Ascending aorta (tissue), 2 donors: ENCODE data around the gene GPC6. TPM values are rescaled to one million over a fixed set of nuclear protein-coding genes. Genes with fewer than 3 reads are reported as not detected.

Experiments used
- DNase-seq, 2 donors: peaks; one replicate each; pipeline ENCODE4 v3.0.0-alpha.2; 2019; ENCODE audit warnings: low spot score in 2 of 2
- H3K27ac ChIP-seq, 2 donors: fragments of 200-600 bp; sonication (generic); one replicate each; pipeline ENCODE4 v1.5.1; 2016 to 2017; ENCODE audit warnings: mild to moderate bottlenecking in 1 of 2
- H3K27me3 ChIP-seq: fragments of 200-600 bp; sonication (generic); one replicate; pipeline ENCODE4 v1.5.1; 2017
- H3K36me3 ChIP-seq, 2 donors: fragments of 200-600 bp; sonication (generic); one replicate each; pipeline ENCODE4 v1.5.1; 2016
- H3K4me1 ChIP-seq, 2 donors: fragments of 200-600 bp; sonication (generic); one replicate each; pipeline ENCODE4 v1.5.1; 2016 to 2017; ENCODE audit warnings: mild to moderate bottlenecking in 1 of 2
- H3K4me3 ChIP-seq, 2 donors: fragments of 200-600 bp; sonication (generic); one replicate each; pipeline ENCODE4 v1.5.1; 2016 to 2017; ENCODE audit warnings: mild to moderate bottlenecking in 1 of 2
- H3K9me3 ChIP-seq, 2 donors: fragments of 200-600 bp; sonication (generic); one replicate each; pipeline ENCODE4 v1.5.1; 2016
- intact Hi-C: fragments of 100-400 bp; cut with DNase I; formaldehyde crosslinking; loops from one replicate; pipeline ENCODE4 v1.15.1; 2023
- total RNA-seq: library from RNA; depleted of rRNA; stranded (reverse); fragments of >200 nt; gene quantifications from one replicate; pipeline ENCODE4 v1.1.0, GENCODE V29; 2016
- TF ChIP-seq, protein P1 (sequence below), 3 experiments: fragments of 200-600 bp in 2 of 3; fragments of 450-650 bp in 1 of 3; sonication (generic) in 2 of 3; IDR thresholded peaks; one replicate each; pipeline ENCODE4 v1.5.1; 2016 to 2019; ENCODE audit warnings: antibody characterized with exemption in 3 of 3, mild to moderate bottlenecking in 1 of 3, moderate library complexity in 1 of 3

GPC6 gene
- total RNA-seq, 1 donor from 2014 or later = 23.2 TPM

DNA sequence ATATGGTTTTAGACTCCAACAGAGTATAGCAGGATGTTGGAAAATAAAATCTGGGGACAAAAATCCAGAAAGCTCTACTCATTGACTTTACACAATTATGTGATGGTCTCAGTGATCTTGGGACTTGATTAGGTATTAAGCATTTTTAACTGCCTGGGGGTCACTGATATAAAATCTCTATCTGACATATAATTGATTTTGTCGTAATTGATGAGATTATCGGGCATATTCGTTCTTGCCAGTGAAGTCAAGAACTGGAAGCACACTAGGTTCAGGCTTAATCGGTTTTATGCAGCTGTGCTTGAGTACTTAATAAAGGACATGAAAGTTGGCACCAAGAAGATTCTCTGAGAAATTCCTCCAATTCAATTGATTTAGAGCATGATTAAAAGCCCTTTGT, 862.1 kb downstream of the GPC6 start:
- intact Hi-C loops = no loop called here
- TF ChIP-seq, protein P1, sequence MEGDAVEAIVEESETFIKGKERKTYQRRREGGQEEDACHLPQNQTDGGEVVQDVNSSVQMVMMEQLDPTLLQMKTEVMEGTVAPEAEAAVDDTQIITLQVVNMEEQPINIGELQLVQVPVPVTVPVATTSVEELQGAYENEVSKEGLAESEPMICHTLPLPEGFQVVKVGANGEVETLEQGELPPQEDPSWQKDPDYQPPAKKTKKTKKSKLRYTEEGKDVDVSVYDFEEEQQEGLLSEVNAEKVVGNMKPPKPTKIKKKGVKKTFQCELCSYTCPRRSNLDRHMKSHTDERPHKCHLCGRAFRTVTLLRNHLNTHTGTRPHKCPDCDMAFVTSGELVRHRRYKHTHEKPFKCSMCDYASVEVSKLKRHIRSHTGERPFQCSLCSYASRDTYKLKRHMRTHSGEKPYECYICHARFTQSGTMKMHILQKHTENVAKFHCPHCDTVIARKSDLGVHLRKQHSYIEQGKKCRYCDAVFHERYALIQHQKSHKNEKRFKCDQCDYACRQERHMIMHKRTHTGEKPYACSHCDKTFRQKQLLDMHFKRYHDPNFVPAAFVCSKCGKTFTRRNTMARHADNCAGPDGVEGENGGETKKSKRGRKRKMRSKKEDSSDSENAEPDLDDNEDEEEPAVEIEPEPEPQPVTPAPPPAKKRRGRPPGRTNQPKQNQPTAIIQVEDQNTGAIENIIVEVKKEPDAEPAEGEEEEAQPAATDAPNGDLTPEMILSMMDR (IDR thresholded peaks at IDR 0.05) = no peak

DNA sequence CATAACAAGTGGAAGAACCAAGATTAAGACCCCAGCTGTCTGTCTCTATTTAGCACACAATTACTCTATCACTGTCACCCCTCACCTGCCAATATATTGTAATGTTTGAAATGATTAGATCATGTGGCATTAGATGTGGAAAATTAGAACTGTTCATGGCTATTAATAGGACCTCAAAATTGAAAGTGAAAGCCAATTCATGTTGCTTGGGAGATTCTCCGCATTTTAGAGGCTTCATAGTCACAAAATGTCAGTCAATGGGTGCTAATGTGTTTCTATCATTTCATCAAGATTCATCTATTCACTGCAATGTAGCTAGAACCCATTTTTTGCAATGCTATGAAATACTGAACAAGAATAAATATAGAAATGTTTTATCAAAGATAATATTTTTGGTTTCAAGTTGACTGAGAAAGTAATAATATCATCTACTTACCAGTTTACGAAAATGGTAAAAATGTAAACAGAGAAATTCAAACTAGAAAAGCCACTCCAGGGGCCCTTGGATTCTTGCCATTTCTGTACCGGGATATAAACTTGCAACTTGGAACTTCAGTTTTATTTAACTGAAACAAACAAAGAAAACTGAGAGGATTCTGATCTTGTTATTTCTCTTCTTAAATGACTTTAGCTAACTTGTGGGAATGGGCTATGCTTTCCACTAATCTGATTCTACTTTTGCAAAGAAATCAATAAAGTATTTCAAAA, 864.3 kb downstream of the GPC6 start:
- Histone ChIP-seq H3K27me3 (no peaks in the 10 kb centered on the region), H3K27ac (no peak overlapping the region), H3K4me3 (no peak overlapping the region), H3K9me3 (peaks cover 0 to 9% of the 10 kb centered on the region in 2 donors), H3K4me1 (no peaks in the 10 kb centered on the region), H3K36me3 (no peaks in the 10 kb centered on the region)
- TF ChIP-seq, protein P1 (IDR thresholded peaks at IDR 0.05) = no peak
- DNase-seq = no peak
- intact Hi-C loops = no loop called here

More for the DNA sequence above, 862.1 kb downstream of the GPC6 start:
- no peaks in the 10 kb centered on the region for H3K4me1 ChIP-seq
- H3K27ac ChIP-seq = no peak overlapping the region
- H3K4me3 ChIP-seq = no peak overlapping the region
- peaks cover 0 to 9% of the 10 kb centered on the region in 2 donors for H3K9me3 ChIP-seq
- no peaks in the 10 kb centered on the region for H3K27me3 ChIP-seq
- H3K36me3 ChIP-seq = no peaks in the 10 kb centered on the region
- DNase-seq = no peak

DNA sequence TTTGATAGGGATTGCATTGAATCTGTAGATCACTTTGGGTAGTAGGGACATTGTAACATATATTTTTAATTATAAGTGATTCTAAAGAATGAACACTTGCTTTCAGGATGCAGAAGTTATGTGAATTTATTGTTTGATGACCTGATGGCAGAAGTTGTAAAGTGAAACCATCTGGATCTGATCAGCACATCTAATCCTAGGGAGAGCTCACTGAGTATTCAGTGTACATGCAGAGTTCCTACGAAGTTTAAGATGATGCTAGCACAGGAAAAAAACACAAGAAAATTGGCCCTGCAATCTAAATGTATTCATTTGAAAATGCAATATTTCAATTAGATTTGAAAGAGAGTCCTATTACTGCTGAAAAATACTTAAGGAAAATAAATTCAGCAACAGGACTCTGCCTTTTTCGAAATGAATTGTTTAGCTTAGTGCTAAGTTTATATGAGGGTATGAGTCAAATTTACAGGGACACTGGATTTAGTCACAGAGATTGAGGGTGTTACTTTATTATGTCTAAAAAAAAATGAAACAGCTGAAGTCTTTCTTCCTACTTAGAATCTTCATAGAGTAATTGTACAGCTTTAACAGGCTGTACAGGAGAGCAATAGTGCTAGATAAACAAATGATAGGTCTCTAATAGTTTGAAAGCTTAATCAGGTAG, 867.2 kb downstream of the GPC6 start:
- Histone ChIP-seq H3K27me3 (no peaks in the 10 kb centered on the region), H3K4me1 (no peaks in the 10 kb centered on the region), H3K36me3 (no peaks in the 10 kb centered on the region), H3K27ac (no peak overlapping the region), H3K9me3 (peaks cover 0 to 9% of the 10 kb centered on the region in 2 donors), H3K4me3 (no peak overlapping the region)
- no peak for DNase-seq
- intact Hi-C loops = no loop called here
- TF ChIP-seq, protein P1 (IDR thresholded peaks at IDR 0.05) = no peak

DNA sequence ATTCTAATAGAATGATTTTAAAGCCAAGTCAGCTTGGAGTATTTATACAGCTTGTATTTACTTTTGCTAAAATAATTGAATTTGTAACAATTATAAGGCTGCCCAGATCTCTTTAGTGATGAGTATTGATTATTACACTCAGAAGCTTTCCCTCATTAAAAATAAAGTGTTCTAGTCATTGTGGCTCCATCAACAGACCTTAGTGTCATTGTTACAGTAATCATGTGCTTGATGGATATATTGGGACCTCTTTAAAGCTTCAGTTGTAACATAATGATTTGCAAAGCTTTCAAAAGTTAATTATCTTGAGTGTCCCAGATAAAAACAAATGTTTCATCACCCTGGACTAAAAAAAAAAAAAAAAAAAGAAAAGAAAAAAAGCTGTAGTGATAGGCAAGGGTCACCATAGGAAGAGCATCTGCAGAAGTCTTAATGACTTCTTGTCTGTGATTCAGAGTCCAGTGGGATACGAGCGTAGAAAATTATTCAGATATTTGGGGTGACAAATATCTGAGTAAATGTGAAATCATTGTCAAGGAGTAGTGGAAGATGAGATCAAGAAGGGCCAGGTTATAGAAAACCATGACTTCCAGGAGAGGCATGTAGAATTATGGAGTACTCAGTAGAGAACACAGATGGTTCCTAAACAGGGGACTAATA, 883.2 kb downstream of the GPC6 start:
- no peak for DNase-seq
- no peaks in the 10 kb centered on the region for H3K9me3 ChIP-seq
- intact Hi-C loops = no loop called here
- no peak overlapping the region for H3K4me3 ChIP-seq
- no peak overlapping the region for H3K27ac ChIP-seq
- TF ChIP-seq, protein P1 (IDR thresholded peaks at IDR 0.05) = no peak
- no peaks in the 10 kb centered on the region for H3K4me1 ChIP-seq
- no peaks in the 10 kb centered on the region for H3K36me3 ChIP-seq
- H3K27me3 ChIP-seq = no peaks in the 10 kb centered on the region

DNA sequence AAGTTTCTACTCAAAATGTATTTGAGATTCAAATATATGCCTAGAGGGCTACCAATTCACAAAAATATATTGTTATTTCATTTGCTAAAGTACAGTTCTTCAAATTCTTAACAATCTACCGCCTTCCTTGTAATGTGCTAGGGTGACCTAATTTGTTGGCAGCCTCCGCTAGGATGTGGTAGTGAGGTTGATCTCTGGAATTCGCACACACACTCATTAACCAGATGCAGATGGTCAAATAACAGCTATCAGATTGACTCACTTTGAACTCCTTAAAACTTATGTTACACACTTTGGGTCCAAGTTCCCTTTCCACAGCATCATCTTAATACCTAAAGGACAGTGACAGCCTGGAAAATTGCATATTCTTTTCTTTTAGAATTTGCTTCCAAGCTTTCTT, 885.6 kb downstream of the GPC6 start:
- no peak overlapping the region for H3K4me3 ChIP-seq
- no peaks in the 10 kb centered on the region for H3K27me3 ChIP-seq
- peak in 1 of 2 donors; percentile 66 for DNase-seq
- intact Hi-C loops = no loop called here
- no peaks in the 10 kb centered on the region for H3K36me3 ChIP-seq
- no peaks in the 10 kb centered on the region for H3K9me3 ChIP-seq
- no peak overlapping the region for H3K27ac ChIP-seq
- no peaks in the 10 kb centered on the region for H3K4me1 ChIP-seq
- TF ChIP-seq, protein P1 (IDR thresholded peaks at IDR 0.05) = no peak
